Mononuclear cell (primary cell): ENCODE data around the gene WDR76. TPM values are rescaled to one million over a fixed set of nuclear protein-coding genes. Genes with fewer than 3 reads are reported as not detected.
A peak's percentile ranks its signal among the peaks of the same experiment; 100 is the strongest.

Source experiments
- H3K27me3 ChIP-seq: 2 replicates; pipeline ENCODE4 v1.6.0; 2011; ENCODE audit warnings: low read length, control low read depth; ENCODE audit not compliant: insufficient read depth
- H3K4me1 ChIP-seq: 2 replicates; pipeline ENCODE4 v1.5.1; 2011; ENCODE audit warnings: mild to moderate bottlenecking, low read length, control low read depth; ENCODE audit not compliant: insufficient read depth
- H3K4me3 ChIP-seq: 2 replicates; pipeline ENCODE4 v1.5.1; 2011; ENCODE audit warnings: mild to moderate bottlenecking, low read length, moderate library complexity
- H3K9me3 ChIP-seq: 2 replicates; pipeline ENCODE4 v1.5.1; 2011; ENCODE audit warnings: low read depth, mild to moderate bottlenecking, control low read depth, low read length
- total RNA-seq: library from RNA; depleted of rRNA; stranded (reverse); fragments of >200 nt; gene quantifications from one replicate; pipeline ENCODE4 v1.2.3, GENCODE V29; 2012

The WDR76 gene
- 6.7 TPM for total RNA-seq

- H3K4me3 ChIP-seq = peak within 1 kb of the TSS; percentile 59
- H3K9me3 ChIP-seq = no peaks in the 10 kb centered on the region
- peaks cover 59% of the 10 kb centered on the region for H3K4me1 ChIP-seq
- H3K27me3 ChIP-seq = no peaks in the 10 kb centered on the region
These were observed at the start of gene WDR76 for GRCh38 chr15:43826508-43827341. TSS of gene WDR76 (plus strand) at chr15:43827002. CDS start at chr15:43827033, 31 bp downstream.

GRCh38 chr15:43777267-43777914 is 49.4 kb upstream of the WDR76 start:
- Histone ChIP-seq H3K4me1 (peaks cover 25% of the 10 kb centered on the region), H3K4me3 (peak overlapping the region; percentile 85), H3K27me3 (no peaks in the 10 kb centered on the region), H3K9me3 (no peaks in the 10 kb centered on the region)

- Histone ChIP-seq H3K27me3 (no peaks in the 10 kb centered on the region), H3K4me3 (no peak overlapping the region), H3K9me3 (no peaks in the 10 kb centered on the region), H3K4me1 (peaks cover 25% of the 10 kb centered on the region)
These were observed 47.8 kb upstream of the WDR76 start for GRCh38 chr15:43779016-43779415.

- Histone ChIP-seq H3K27me3 (no peaks in the 10 kb centered on the region), H3K4me1 (peaks cover 21% of the 10 kb centered on the region), H3K4me3 (no peak overlapping the region), H3K9me3 (no peaks in the 10 kb centered on the region)
These were observed 37.4 kb upstream of the WDR76 start for GRCh38 chr15:43789409-43789808.

- no peaks in the 10 kb centered on the region for H3K9me3 ChIP-seq
- H3K4me3 ChIP-seq = peak within 1 kb of the TSS; percentile 100
- no peaks in the 10 kb centered on the region for H3K27me3 ChIP-seq
- H3K4me1 ChIP-seq = peaks cover 35% of the 10 kb centered on the region
These were observed 34.6 kb upstream of the WDR76 start, which contains the start of gene SERF2 for GRCh38 chr15:43791993-43792760. TSS of gene SERF2 (plus strand) at chr15:43792320. CDS start at chr15:43792377, 57 bp downstream.

- Histone ChIP-seq H3K4me3 (peak overlapping the region; percentile 100), H3K9me3 (no peaks in the 10 kb centered on the region), H3K27me3 (no peaks in the 10 kb centered on the region), H3K4me1 (peaks cover 39% of the 10 kb centered on the region)
These were observed 33.9 kb upstream of the WDR76 start for GRCh38 chr15:43792761-43793476.

GRCh38 chr15:43793647-43794046 is 33.2 kb upstream of the WDR76 start:
- Histone ChIP-seq H3K4me1 (peaks cover 46% of the 10 kb centered on the region), H3K27me3 (no peaks in the 10 kb centered on the region), H3K9me3 (no peaks in the 10 kb centered on the region), H3K4me3 (no peak overlapping the region)

GRCh38 chr15:43794269-43795037 is 32.3 kb upstream of the WDR76 start:
- Histone ChIP-seq H3K4me3 (no peak overlapping the region), H3K4me1 (peaks cover 52% of the 10 kb centered on the region), H3K9me3 (no peaks in the 10 kb centered on the region), H3K27me3 (no peaks in the 10 kb centered on the region)

GRCh38 chr15:43795197-43795596 is 31.6 kb upstream of the WDR76 start:
- H3K9me3 ChIP-seq = no peaks in the 10 kb centered on the region
- no peaks in the 10 kb centered on the region for H3K27me3 ChIP-seq
- peaks cover 59% of the 10 kb centered on the region for H3K4me1 ChIP-seq

GRCh38 chr15:43795997-43796396 is 30.8 kb upstream of the WDR76 start:
- peaks cover 63% of the 10 kb centered on the region for H3K4me1 ChIP-seq
- H3K9me3 ChIP-seq = no peaks in the 10 kb centered on the region
- no peak overlapping the region for H3K4me3 ChIP-seq
- H3K27me3 ChIP-seq = no peaks in the 10 kb centered on the region

More at GRCh38 chr15:43795197-43795596, 31.6 kb upstream of the WDR76 start:
- no peak overlapping the region for H3K4me3 ChIP-seq

GRCh38 chr15:43796566-43796965 is 30.2 kb upstream of the WDR76 start:
- H3K4me3 ChIP-seq = no peak overlapping the region
- no peaks in the 10 kb centered on the region for H3K9me3 ChIP-seq
- no peaks in the 10 kb centered on the region for H3K27me3 ChIP-seq
- peaks cover 64% of the 10 kb centered on the region for H3K4me1 ChIP-seq

- H3K4me1 ChIP-seq = peaks cover 49% of the 10 kb centered on the region
- H3K27me3 ChIP-seq = no peaks in the 10 kb centered on the region
- H3K4me3 ChIP-seq = no peak overlapping the region
- H3K9me3 ChIP-seq = no peaks in the 10 kb centered on the region
These were observed 27.4 kb upstream of the WDR76 start for GRCh38 chr15:43799209-43799944.

GRCh38 chr15:43799945-43800285 is 26.9 kb upstream of the WDR76 start, which contains the start of gene SERINC4:
TSS of gene SERINC4 (minus strand) at chr15:43800220. CDS start at chr15:43799986, 234 bp downstream.
- peak within 1 kb of the TSS; percentile 77 for H3K4me3 ChIP-seq
- H3K4me1 ChIP-seq = peaks cover 43% of the 10 kb centered on the region
- H3K27me3 ChIP-seq = no peaks in the 10 kb centered on the region
- no peaks in the 10 kb centered on the region for H3K9me3 ChIP-seq
